Endothelial cell of umbilical vein (primary cell): ENCODE data around the gene GNE. TPM values are rescaled to one million over a fixed set of nuclear protein-coding genes. Genes with fewer than 3 reads are reported as not detected.

Source experiments
- BruUV-seq: library from RNA; stranded (reverse); fragments of 400-500 nt; replicated peaks from 2 replicates; lab custom pipeline; 2021; lab: Mats Ljungman, UMichigan
- CTCF ChIA-PET: fragments of 300-600, 350-600 bp; sonication (Branson Sonifier 250); formaldehyde crosslinking; loops from one replicate; lab custom pipeline; 2021; ENCODE audit warnings: antibody characterized with exemption, inconsistent platforms; lab: Charles Lee
- POLR2A ChIA-PET: fragments of 300-600, 350-600 bp; sonication (Branson Sonifier 250); formaldehyde crosslinking; loops from one replicate; lab custom pipeline; 2021; ENCODE audit warnings: antibody characterized with exemption, inconsistent platforms; lab: Charles Lee
- DNase-seq: peaks from one replicate; pipeline ENCODE4 v3.0.0-alpha.2; 2011; ENCODE audit warnings: low read depth, low spot score
- FAIRE-seq: peaks from 2 replicates; lab custom pipeline; 2011; peaks lifted over from hg19 to GRCh38; lab: Jason Lieb, UNC
- H2AFZ ChIP-seq: 2 replicates; pipeline ENCODE4 v1.6.0; 2012; ENCODE audit warnings: low read depth, low read length, control low read depth, inconsistent platforms
- H3K27ac ChIP-seq: 2 replicates; pipeline ENCODE4 v1.5.1; 2011; ENCODE audit warnings: low read depth, mild to moderate bottlenecking, control low read depth, low read length, moderate library complexity; ENCODE audit not compliant: insufficient read depth
- H3K27me3 ChIP-seq, 2 experiments: 2 replicates each; pipeline versions ENCODE4 v1.6.0 to v1.6.1; 2011; ENCODE audit warnings: low read length in 2 of 2, mixed read lengths in 1 of 2; ENCODE audit not compliant: control insufficient read depth in 2 of 2, insufficient read depth in 2 of 2
- H3K36me3 ChIP-seq, 2 experiments: 2 replicates in 1 of 2; 3 replicates in 1 of 2; pipeline ENCODE4 v1.5.1; 2011; ENCODE audit warnings: low read length in 2 of 2, mild to moderate bottlenecking in 1 of 2, moderate library complexity in 1 of 2; ENCODE audit not compliant: control insufficient read depth in 2 of 2, insufficient read depth in 2 of 2; ENCODE audit errors: extremely low read depth in 1 of 2
- H3K4me1 ChIP-seq: 3 replicates; pipeline ENCODE4 v1.5.1; 2011; ENCODE audit warnings: mild to moderate bottlenecking, low read length; ENCODE audit not compliant: control insufficient read depth, insufficient read depth; ENCODE audit errors: extremely low read depth
- H3K4me2 ChIP-seq: 2 replicates; pipeline ENCODE4 v1.6.1; 2011; ENCODE audit warnings: low read length, control low read depth, mixed read lengths; ENCODE audit not compliant: insufficient read depth
- H3K4me3 ChIP-seq, 3 experiments: fragments of 200-600 bp in 1 of 3; sonication (generic), shearing (Covaris generic) in 1 of 3; replicated peaks in 1 of 3; 2 replicates each; pipeline ENCODE4 v1.5.1; 2011 to 2016; ENCODE audit warnings: control low read depth in 3 of 3, low read length in 3 of 3, mild to moderate bottlenecking in 2 of 3, inconsistent platforms in 1 of 3, low read depth in 1 of 3, moderate library complexity in 1 of 3; ENCODE audit not compliant: insufficient read depth in 1 of 3
- H3K79me2 ChIP-seq: 2 replicates; pipeline ENCODE4 v1.6.0; 2012; ENCODE audit warnings: low read length, inconsistent platforms; ENCODE audit not compliant: control insufficient read depth, insufficient read depth
- H3K9ac ChIP-seq: replicated peaks from 2 replicates; pipeline ENCODE3; 2011; ENCODE audit warnings: low read length, control low read depth; ENCODE audit not compliant: insufficient read depth; ENCODE audit errors: extremely low read depth
- H3K9me1 ChIP-seq: replicated peaks from 3 replicates; pipeline ENCODE4 v1.6.0; 2011; ENCODE audit warnings: mild to moderate bottlenecking, low read length; ENCODE audit not compliant: control insufficient read depth, insufficient read depth; ENCODE audit errors: extremely low read depth
- H3K9me3 ChIP-seq: replicated peaks from 2 replicates; pipeline ENCODE4 v1.5.1; 2012; ENCODE audit warnings: low read length, inconsistent platforms; ENCODE audit not compliant: control insufficient read depth, insufficient read depth
- H4K20me1 ChIP-seq: replicated peaks from 2 replicates; pipeline ENCODE3; 2011; ENCODE audit warnings: mild to moderate bottlenecking, low read length; ENCODE audit not compliant: control insufficient read depth, insufficient read depth; ENCODE audit errors: extremely low read depth
- FOS ChIP-seq: IDR thresholded peaks from 2 replicates; pipeline ENCODE4 v1.6.1; 2011; ENCODE audit warnings: mild to moderate bottlenecking, low read length, moderate library complexity, borderline replicate concordance; ENCODE audit not compliant: insufficient read depth
- POLR2A ChIP-seq: IDR thresholded peaks from 2 replicates; pipeline ENCODE4 v1.6.1; 2012; ENCODE audit warnings: low read depth, mild to moderate bottlenecking, control low read depth, low read length
- POLR2AphosphoS5 ChIP-seq: IDR thresholded peaks from 2 replicates; pipeline ENCODE4 v1.6.1; 2012; ENCODE audit warnings: low read depth, mild to moderate bottlenecking, control low read depth, low read length, moderate library complexity; ENCODE audit not compliant: insufficient read depth
- dilution Hi-C: fragments of 300-500 bp; cut with MboI; formaldehyde crosslinking; loops from one replicate; pipeline ENCODE4 v1.15.0; 2019; ENCODE audit warnings: low sequenced_read_pairs; ENCODE audit not compliant: extremely low pct_ligation_motif_present
- intact Hi-C: fragments of 100-400 bp; cut with micrococcal nuclease; formaldehyde crosslinking; loops from one replicate; pipeline ENCODE4 v1.10.0; 2022
- polyA plus RNA-seq, 4 experiments: library from polyadenylated mRNA; depleted of rRNA in 3 of 4; stranded (reverse) in 3 of 4; unstranded in 1 of 4; fragments of >200 nt; gene quantifications; 2 replicates each; pipeline versions ENCODE4 v1.2.1 to v1.2.3, GENCODE V29; 2011 to 2012; ENCODE audit warnings: missing spikeins in 1 of 4
- total RNA-seq: library from RNA; stranded (reverse); gene quantifications from 2 replicates; pipeline ENCODE4 v1.2.3, GENCODE V29; 2021
- TF ChIP-seq, protein P1 (sequence below), 2 donors: IDR thresholded peaks; 1 replicate in 1 of 2; 2 replicates in 1 of 2; pipeline ENCODE4 v1.5.1; 2011; ENCODE audit warnings: low read length in 2 of 2, mild to moderate bottlenecking in 2 of 2, moderate library complexity in 2 of 2, control low read depth in 1 of 2, inconsistent platforms in 1 of 2, low read depth in 1 of 2; ENCODE audit not compliant: insufficient read depth in 1 of 2; ENCODE audit errors: extremely low read depth in 1 of 2

GNE gene
- total and polyA plus RNA-seq, 2 donors (not counting 3 experiments of a cell fraction or from before 2014, with no cell fraction given): 8.5 to 11.4 TPM

GRCh38 chr9:36204906-36205547 lies 53.2 kb downstream of the GNE start:
- FAIRE-seq (no peak), DNase-seq (peak; percentile 15)
- dilution Hi-C loops: no loop called here
- ChIA-PET POLR2A (interaction anchor here (1.1 kb wide), 1 partner anchor 15 kb away, joined by 4 read pairs; the partner anchor contains the start of gene CLTA), CTCF (interaction anchor here (0.6 to 2.0 kb wide), 8 partner anchors 11 to 250 kb away, joined by 3 to 13 read pairs (median 4); partner anchors contain the start of gene CLTA)
- H3K27ac ChIP-seq: no peak overlapping the region
- H3K79me2 ChIP-seq: peaks cover 44% of the 10 kb centered on the region
- no peaks in the 10 kb centered on the region for H3K9me1 ChIP-seq
- intact Hi-C loops: no loop called here
- H3K4me2 ChIP-seq: no peak overlapping the region
- H3K4me3 ChIP-seq: no peak overlapping the region
- H3K27me3 ChIP-seq: no peaks in the 10 kb centered on the region
- H3K9me3 ChIP-seq: no peaks in the 10 kb centered on the region
- BruUV-seq: no TSS peak
- no peak overlapping the region for H2AFZ ChIP-seq
- no peaks in the 10 kb centered on the region for H4K20me1 ChIP-seq
- peaks cover 47 to 69% of the 10 kb centered on the region in 2 experiments for H3K36me3 ChIP-seq
- H3K4me1 ChIP-seq: peaks cover 31% of the 10 kb centered on the region
- TF ChIP-seq, protein P1, sequence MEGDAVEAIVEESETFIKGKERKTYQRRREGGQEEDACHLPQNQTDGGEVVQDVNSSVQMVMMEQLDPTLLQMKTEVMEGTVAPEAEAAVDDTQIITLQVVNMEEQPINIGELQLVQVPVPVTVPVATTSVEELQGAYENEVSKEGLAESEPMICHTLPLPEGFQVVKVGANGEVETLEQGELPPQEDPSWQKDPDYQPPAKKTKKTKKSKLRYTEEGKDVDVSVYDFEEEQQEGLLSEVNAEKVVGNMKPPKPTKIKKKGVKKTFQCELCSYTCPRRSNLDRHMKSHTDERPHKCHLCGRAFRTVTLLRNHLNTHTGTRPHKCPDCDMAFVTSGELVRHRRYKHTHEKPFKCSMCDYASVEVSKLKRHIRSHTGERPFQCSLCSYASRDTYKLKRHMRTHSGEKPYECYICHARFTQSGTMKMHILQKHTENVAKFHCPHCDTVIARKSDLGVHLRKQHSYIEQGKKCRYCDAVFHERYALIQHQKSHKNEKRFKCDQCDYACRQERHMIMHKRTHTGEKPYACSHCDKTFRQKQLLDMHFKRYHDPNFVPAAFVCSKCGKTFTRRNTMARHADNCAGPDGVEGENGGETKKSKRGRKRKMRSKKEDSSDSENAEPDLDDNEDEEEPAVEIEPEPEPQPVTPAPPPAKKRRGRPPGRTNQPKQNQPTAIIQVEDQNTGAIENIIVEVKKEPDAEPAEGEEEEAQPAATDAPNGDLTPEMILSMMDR (IDR thresholded peaks at IDR 0.05; ENCODE audit: extremely low read depth in 1 of 2, insufficient read depth in 1 of 2, low read depth in 1 of 2, low read length in 2 of 2): no peak
- TF ChIP-seq POLR2AphosphoS5 (peak; percentile 16), FOS (no peak), POLR2A (no peak)
- H3K9ac ChIP-seq: no peak overlapping the region
